Measurements from ENCODE around the gene MAPKAPK2. TPM values are rescaled to one million over a fixed set of nuclear protein-coding genes. Genes with fewer than 3 reads are reported as not detected.
A peak's percentile ranks its signal among the peaks of the same experiment; 100 is the strongest.

MAPKAPK2 gene
- total and polyA plus RNA-seq, 2 of the 13 experiments (the other 11 are each of a cell fraction or from before 2014, with no cell fraction given), result 16.6 to 34.0 TPM

GRCh38 chr1:206721454-206721853 lies 36.7 kb downstream of the MAPKAPK2 start:
- Histone ChIP-seq H3K9ac (ENCODE audit: insufficient read depth, low read depth, low read length) (no peak overlapping the region), H3K4me1 (ENCODE audit: insufficient read depth, low read length) (peaks cover 30% of the 10 kb centered on the region), H3K9me3 (ENCODE audit: low read length) (no peaks in the 10 kb centered on the region), H3K27ac (ENCODE audit: extremely low read length, insufficient read depth, low read length) (no peak overlapping the region), H3K4me3 (replicated peaks in 1 of 3; ENCODE audit: insufficient read depth in 1 of 3, low read depth in 2 of 3, low read length in 3 of 3) (no peak overlapping the region), H4K20me1 (ENCODE audit: insufficient read depth, low read length) (peaks cover 26% of the 10 kb centered on the region), H2AFZ (ENCODE audit: low read length) (no peak overlapping the region), H3K36me3 (replicated peaks in 1 of 2; ENCODE audit: control insufficient read depth in 1 of 2, insufficient read depth in 2 of 2, low read length in 2 of 2) (no peaks in the 10 kb centered on the region), H3K27me3 (ENCODE audit: control insufficient read depth in 1 of 2, insufficient read depth in 2 of 2, low read length in 2 of 2) (no peaks in the 10 kb centered on the region), H3K4me2 (ENCODE audit: low read depth, low read length) (no peak overlapping the region; the same call in 1 of the 2 replicates), H3K79me2 (ENCODE audit: insufficient read depth, low read length) (peaks cover 16% of the 10 kb centered on the region)
- CTCF ChIA-PET (ENCODE audit: low intra/inter-chr PET ratio, low total read pairs), result no interaction called here
- POLR2A ChIA-PET, result no interaction called here
- no TSS peak for BruUV-seq (replicated peaks)
- ATAC-seq, result no peak
- WGBS (ENCODE audit: low lambda C conversion rate), result 72% methylated on average over 1 of the region's 1 CpG
- intact Hi-C loops (cut with micrococcal nuclease; ENCODE audit: unreplicated experiment), result no loop called here
- DNase-seq (ENCODE audit: low spot score), result no peak
- FAIRE-seq, result no peak
- in situ Hi-C loops (cut with HindIII; ENCODE audit: extremely low pct_ligation_motif_present, low pct_unique_long_range_greater_than_20kb), result no loop called here
- TF ChIP-seq TMF1 (CRISPR knock-in tag; IDR thresholded peaks at IDR 0.05; ENCODE audit: low read depth) (no peak), HMGA1 (CRISPR knock-in tag; conservative IDR thresholded peaks at IDR 0.05) (no peak), KDM5B (CRISPR knock-in tag; IDR thresholded peaks at IDR 0.05; ENCODE audit: borderline replicate concordance) (no peak), U2AF1 (optimal IDR thresholded peaks at IDR 0.05; ENCODE audit: low read depth, low read length) (no peak), RARA (CRISPR knock-in tag; IDR thresholded peaks at IDR 0.05) (peak; percentile 58), THAP9 (CRISPR knock-in tag; IDR thresholded peaks at IDR 0.05; ENCODE audit: borderline replicate concordance) (no peak), BRCA1 (CRISPR knock-in tag; IDR thresholded peaks at IDR 0.05) (no peak), NR2F1 (CRISPR knock-in tag; IDR thresholded peaks at IDR 0.05) (peak in 1 of 2 experiments; percentile 49; a peak in 1 of 4 replicates), SPEN (CRISPR knock-in tag; IDR thresholded peaks at IDR 0.05; ENCODE audit: low read depth) (no peak), PHB2 (IDR thresholded peaks at IDR 0.05; ENCODE audit: partially characterized antibody) (no peak), YEATS4 (CRISPR knock-in tag; IDR thresholded peaks at IDR 0.05; ENCODE audit: borderline replicate concordance) (no peak), ZNF3 (CRISPR knock-in tag; IDR thresholded peaks at IDR 0.05) (no peak), HCFC1 (IDR thresholded peaks at IDR 0.05; ENCODE audit: low read depth, low read length) (no peak), FOSL2 (CRISPR knock-in tag; IDR thresholded peaks at IDR 0.05) (peak; percentile 21; the same call in 1 of the 2 replicates), ZSCAN30 (CRISPR knock-in tag; IDR thresholded peaks at IDR 0.05) (no peak), NR2F6 (IDR thresholded peaks at IDR 0.05) (peak; percentile 43; the same call in 1 of the 2 replicates), NR2F6 (CRISPR knock-in tag; IDR thresholded peaks at IDR 0.05) (no peak)
- TF ChIP-seq, protein P1, sequence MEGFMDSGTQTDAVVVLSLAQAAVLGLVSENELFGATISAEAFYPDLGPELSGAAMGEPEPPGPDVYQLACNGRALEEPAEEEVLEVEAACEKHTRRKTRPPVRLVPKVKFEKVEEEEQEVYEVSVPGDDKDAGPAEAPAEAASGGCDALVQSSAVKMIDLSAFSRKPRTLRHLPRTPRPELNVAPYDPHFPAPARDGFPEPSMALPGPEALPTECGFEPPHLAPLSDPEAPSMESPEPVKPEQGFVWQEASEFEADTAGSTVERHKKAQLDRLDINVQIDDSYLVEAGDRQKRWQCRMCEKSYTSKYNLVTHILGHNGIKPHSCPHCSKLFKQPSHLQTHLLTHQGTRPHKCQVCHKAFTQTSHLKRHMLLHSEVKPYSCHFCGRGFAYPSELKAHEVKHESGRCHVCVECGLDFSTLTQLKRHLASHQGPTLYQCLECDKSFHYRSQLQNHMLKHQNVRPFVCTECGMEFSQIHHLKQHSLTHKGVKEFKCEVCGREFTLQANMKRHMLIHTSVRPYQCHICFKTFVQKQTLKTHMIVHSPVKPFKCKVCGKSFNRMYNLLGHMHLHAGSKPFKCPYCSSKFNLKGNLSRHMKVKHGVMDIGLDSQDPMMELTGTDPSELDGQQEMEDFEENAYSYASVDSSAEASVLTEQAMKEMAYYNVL (CRISPR knock-in tag; IDR thresholded peaks at IDR 0.05; ENCODE audit: borderline replicate concordance), result no peak
- TF ChIP-seq, protein P2, sequence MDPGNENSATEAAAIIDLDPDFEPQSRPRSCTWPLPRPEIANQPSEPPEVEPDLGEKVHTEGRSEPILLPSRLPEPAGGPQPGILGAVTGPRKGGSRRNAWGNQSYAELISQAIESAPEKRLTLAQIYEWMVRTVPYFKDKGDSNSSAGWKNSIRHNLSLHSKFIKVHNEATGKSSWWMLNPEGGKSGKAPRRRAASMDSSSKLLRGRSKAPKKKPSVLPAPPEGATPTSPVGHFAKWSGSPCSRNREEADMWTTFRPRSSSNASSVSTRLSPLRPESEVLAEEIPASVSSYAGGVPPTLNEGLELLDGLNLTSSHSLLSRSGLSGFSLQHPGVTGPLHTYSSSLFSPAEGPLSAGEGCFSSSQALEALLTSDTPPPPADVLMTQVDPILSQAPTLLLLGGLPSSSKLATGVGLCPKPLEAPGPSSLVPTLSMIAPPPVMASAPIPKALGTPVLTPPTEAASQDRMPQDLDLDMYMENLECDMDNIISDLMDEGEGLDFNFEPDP (CRISPR knock-in tag; conservative IDR thresholded peaks at IDR 0.05), result no peak
- TF ChIP-seq, protein P3, sequence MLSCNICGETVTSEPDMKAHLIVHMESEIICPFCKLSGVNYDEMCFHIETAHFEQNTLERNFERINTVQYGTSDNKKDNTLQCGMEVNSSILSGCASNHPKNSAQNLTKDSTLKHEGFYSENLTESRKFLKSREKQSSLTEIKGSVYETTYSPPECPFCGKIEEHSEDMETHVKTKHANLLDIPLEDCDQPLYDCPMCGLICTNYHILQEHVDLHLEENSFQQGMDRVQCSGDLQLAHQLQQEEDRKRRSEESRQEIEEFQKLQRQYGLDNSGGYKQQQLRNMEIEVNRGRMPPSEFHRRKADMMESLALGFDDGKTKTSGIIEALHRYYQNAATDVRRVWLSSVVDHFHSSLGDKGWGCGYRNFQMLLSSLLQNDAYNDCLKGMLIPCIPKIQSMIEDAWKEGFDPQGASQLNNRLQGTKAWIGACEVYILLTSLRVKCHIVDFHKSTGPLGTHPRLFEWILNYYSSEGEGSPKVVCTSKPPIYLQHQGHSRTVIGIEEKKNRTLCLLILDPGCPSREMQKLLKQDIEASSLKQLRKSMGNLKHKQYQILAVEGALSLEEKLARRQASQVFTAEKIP (CRISPR knock-in tag; IDR thresholded peaks at IDR 0.05; ENCODE audit: borderline replicate concordance), result no peak
